ENCODE results near the gene SUGT1. TPM values are rescaled to one million over a fixed set of nuclear protein-coding genes. Genes with fewer than 3 reads are reported as not detected.

Gene SUGT1
- total and polyA plus RNA-seq, 2 donors (not counting 1 experiment from before 2014, with no cell fraction given): 9.5 to 38.4 TPM

GRCh38 chr13:52686376-52686775, 33.7 kb downstream of the SUGT1 start:
- Histone ChIP-seq H3K9ac (ENCODE audit: low read length) (no peak overlapping the region), H3K27ac (ENCODE audit: low read length in 2 of 2) (no peak overlapping the region), H3K4me2 (replicated peaks; ENCODE audit: low read depth, low read length, poor library complexity, severe bottlenecking) (no peak overlapping the region), H3K27me3 (replicated peaks in 1 of 4; ENCODE audit: control extremely low read depth in 1 of 4, control insufficient read depth in 3 of 4, insufficient read depth in 4 of 4, low read length in 3 of 4) (no peaks in the 10 kb centered on the region), H3K9me3 (ENCODE audit: control extremely low read depth in 1 of 3, control insufficient read depth in 2 of 3, insufficient read depth in 1 of 3, low read length in 2 of 3) (no peaks in the 10 kb centered on the region), H2AFZ (ENCODE audit: insufficient read depth, low read depth, low read length, poor library complexity, severe bottlenecking) (no peak overlapping the region), H3K4me3 (ENCODE audit: control extremely low read depth in 1 of 5, extremely low read depth in 1 of 5, insufficient read depth in 1 of 5, low read depth in 2 of 5, low read length in 4 of 5) (no peak overlapping the region), H3K79me2 (ENCODE audit: control insufficient read depth, insufficient read depth, low read length) (no peaks in the 10 kb centered on the region), H4K20me1 (ENCODE audit: control insufficient read depth, insufficient read depth, low read length, poor library complexity, severe bottlenecking) (no peaks in the 10 kb centered on the region), H3K4me1 (ENCODE audit: control insufficient read depth in 2 of 2, insufficient read depth in 2 of 2, low read length in 2 of 2) (no peaks in the 10 kb centered on the region), H3K36me3 (replicated peaks in 1 of 2; ENCODE audit: control extremely low read depth in 1 of 2, control insufficient read depth in 1 of 2, extremely low read depth in 1 of 2, insufficient read depth in 2 of 2, low read length in 1 of 2) (peaks cover 4 to 58% of the 10 kb centered on the region in 2 experiments)
- no peak for TF ChIP-seq EZH2 (IDR thresholded peaks at IDR 0.05; ENCODE audit: borderline replicate concordance, insufficient read depth, low read depth, low read length, poor library complexity, severe bottlenecking)
- TF ChIP-seq CTCF (IDR thresholded peaks at IDR 0.05): no peak
- ATAC-seq (ENCODE audit: low read depth): no peak
- POLR2A ChIA-PET: no interaction called here
- Mint-ChIP-seq H3K27ac (no peak overlapping the region), H3K4me3 (no peak overlapping the region), H3K27me3 (no peaks in the 10 kb centered on the region), H3K9me3 (ENCODE audit: insufficient read depth) (no peaks in the 10 kb centered on the region), H3K4me1 (no peaks in the 10 kb centered on the region)
- CTCF ChIA-PET: no interaction called here
- no CpG with 5 or more reads among the region's 4 CpGs for WGBS (ENCODE audit: insufficient coverage)
- intact Hi-C loops (cut with micrococcal nuclease): no loop called here
- DNase-seq: no peak

GRCh38 chr13:52695856-52696255, 43.2 kb downstream of the SUGT1 start:
- no peak overlapping the region for H2AFZ ChIP-seq (ENCODE audit: insufficient read depth, low read depth, low read length, poor library complexity, severe bottlenecking)
- no peak overlapping the region for H3K9ac ChIP-seq (ENCODE audit: low read length)
- 33% methylated on average over 1 of the region's 3 CpGs for WGBS (ENCODE audit: insufficient coverage)
- DNase-seq: no peak
- no peaks in the 10 kb centered on the region for H3K79me2 ChIP-seq (ENCODE audit: control insufficient read depth, insufficient read depth, low read length)
- no peaks in the 10 kb centered on the region for H3K9me3 ChIP-seq (ENCODE audit: control extremely low read depth in 1 of 3, control insufficient read depth in 2 of 3, insufficient read depth in 1 of 3, low read length in 2 of 3)
- H3K4me3 Mint-ChIP-seq: no peak overlapping the region
- H3K27ac ChIP-seq (ENCODE audit: low read length in 2 of 2): no peak overlapping the region
- H3K4me2 ChIP-seq (replicated peaks; ENCODE audit: low read depth, low read length, poor library complexity, severe bottlenecking): no peak overlapping the region
- H3K27ac Mint-ChIP-seq: no peak overlapping the region
- no peaks in the 10 kb centered on the region for H3K27me3 Mint-ChIP-seq
- CTCF ChIA-PET: no interaction called here
- H3K27me3 ChIP-seq (replicated peaks in 1 of 4; ENCODE audit: control extremely low read depth in 1 of 4, control insufficient read depth in 3 of 4, insufficient read depth in 4 of 4, low read length in 3 of 4): no peaks in the 10 kb centered on the region
- TF ChIP-seq CTCF (IDR thresholded peaks at IDR 0.05): no peak
- no peaks in the 10 kb centered on the region for H3K9me3 Mint-ChIP-seq (ENCODE audit: insufficient read depth)
- no peaks in the 10 kb centered on the region for H3K4me1 ChIP-seq (ENCODE audit: control insufficient read depth in 2 of 2, insufficient read depth in 2 of 2, low read length in 2 of 2)
- intact Hi-C loops (cut with micrococcal nuclease): no loop called here
- H3K4me1 Mint-ChIP-seq: no peaks in the 10 kb centered on the region
- no peaks in the 10 kb centered on the region for H4K20me1 ChIP-seq (ENCODE audit: control insufficient read depth, insufficient read depth, low read length, poor library complexity, severe bottlenecking)
- POLR2A ChIA-PET: no interaction called here
- peaks cover 0 to 5% of the 10 kb centered on the region in 2 experiments for H3K36me3 ChIP-seq (replicated peaks in 1 of 2; ENCODE audit: control extremely low read depth in 1 of 2, control insufficient read depth in 1 of 2, extremely low read depth in 1 of 2, insufficient read depth in 2 of 2, low read length in 1 of 2)
- ATAC-seq (ENCODE audit: low read depth): no peak
- no peak overlapping the region for H3K4me3 ChIP-seq (ENCODE audit: control extremely low read depth in 1 of 5, extremely low read depth in 1 of 5, insufficient read depth in 1 of 5, low read depth in 2 of 5, low read length in 4 of 5)
